OCI-LY3 (cell line): ENCODE data around the gene AMMECR1L.

Source experiments
- CTCF ChIP-seq: fragments of 200-600, 300-600 bp; sonication (generic); IDR thresholded peaks from 2 replicates; pipeline ENCODE4 v1.5.1; 2014; ENCODE audit warnings: antibody characterized with exemption, low read length, low read depth
- EZH2phosphoT487 ChIP-seq: fragments of 200-600 bp; shearing (Covaris generic); IDR thresholded peaks from 2 replicates; pipeline ENCODE4 v1.6.1; 2018; ENCODE audit warnings: antibody characterized with exemption, mixed run types, low read depth

- no peak for TF ChIP-seq CTCF
- TF ChIP-seq EZH2phosphoT487, result no peak
Measured at GRCh38 chr2:127879899-127880298, 5.9 kb downstream of the AMMECR1L start.
